GM18858 (cell line): Measurements from ENCODE around the gene ATF1.
"Not testable (repeated sequence)": the region's sequence is repeated elsewhere in the genome, so short reads cannot be mapped to it uniquely, and the experiment has no call there.

Experiments used
- ATAC-seq: cut with Tn5 transposase; IDR thresholded peaks from one replicate; pipeline ENCODE4 v1.9.1; 2021; ENCODE audit not compliant: unreplicated experiment

ATF1 gene

DNA sequence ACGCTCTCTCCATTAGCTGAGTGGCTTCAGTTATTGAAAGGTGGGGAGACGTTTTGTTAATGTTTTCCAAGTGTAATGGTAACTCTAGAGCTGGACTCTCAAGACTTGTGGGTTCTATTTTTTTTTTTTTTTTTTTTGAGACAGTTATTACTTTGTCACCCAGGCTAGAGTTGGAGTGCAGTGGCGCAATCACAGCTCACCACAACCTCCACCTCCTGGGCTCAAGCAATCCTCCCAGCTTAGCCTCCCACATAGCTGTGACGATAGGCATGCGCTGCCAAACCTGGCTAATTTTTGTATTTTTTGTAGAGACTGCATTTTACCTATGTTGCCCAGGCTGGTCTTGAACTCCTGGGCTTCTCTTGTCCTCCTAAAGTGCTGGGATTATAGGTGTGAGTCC lies 26.2 kb downstream of the ATF1 start:
- ATAC-seq: no peak

DNA sequence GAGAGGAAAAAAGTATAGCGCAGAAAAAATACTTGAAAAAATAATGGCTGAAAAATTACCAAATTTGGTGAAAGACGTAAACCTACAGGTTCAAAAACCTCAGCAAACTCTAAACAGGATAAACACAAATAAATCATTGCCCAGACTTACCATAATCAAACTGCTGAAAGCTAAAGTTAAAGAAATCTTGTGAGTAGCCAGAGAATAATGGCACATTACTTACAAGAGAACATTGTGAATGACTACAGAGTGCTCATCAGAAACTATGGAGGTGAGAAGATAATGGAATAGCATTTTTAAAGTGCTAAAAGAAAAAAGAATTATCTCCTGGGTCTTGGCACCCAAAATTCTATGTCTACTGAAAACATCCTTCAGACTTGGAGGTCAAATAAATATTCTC lies 36.0 kb downstream of the ATF1 start:
- ATAC-seq: no peak

DNA sequence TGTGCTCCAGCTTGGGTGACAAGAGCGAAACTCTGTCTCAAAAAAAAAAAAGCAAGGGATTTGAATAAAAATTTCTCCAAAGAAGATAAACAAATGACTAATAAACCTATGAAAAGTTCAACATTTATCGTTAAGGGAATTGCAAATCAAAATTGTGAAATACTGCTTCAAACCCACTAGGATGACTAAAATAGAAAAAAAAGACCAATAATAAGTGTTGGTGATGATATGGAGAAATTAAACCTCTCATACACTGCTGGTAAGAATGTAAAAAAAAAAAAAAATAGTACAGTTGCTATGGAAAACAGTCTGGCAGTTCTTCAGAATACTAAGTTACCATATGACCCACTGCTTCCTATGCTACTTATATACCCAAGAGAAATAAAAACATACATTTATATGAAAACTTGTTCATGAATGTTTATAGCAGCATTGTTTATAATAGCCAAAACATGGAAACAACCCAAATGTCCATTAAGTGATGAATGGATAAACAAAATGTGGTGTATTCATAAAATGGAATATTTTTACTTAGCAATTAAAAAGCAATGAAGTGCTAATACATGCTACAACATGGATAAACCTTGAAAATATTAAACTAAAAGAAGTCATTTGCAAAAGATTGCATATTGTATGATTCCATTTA lies 39.5 kb downstream of the ATF1 start:
- ATAC-seq: no peak

DNA sequence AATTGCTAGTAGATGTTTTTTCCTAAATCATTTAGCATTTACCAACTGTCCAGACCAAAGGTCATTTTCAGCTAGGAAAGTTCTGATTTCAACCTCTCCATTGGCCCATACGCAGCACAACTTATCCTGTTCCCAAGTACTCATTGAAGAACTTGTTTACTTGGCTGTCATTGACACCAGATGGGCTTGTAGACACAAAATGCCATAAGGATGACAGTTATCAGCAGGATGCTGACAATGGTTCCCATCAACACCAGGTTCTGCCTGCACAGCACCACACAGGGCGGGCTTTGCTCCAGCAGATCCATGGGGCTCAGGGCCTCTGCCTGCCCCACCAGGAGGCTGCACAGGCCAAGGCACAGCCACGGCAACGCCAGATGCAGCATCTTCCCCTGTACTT lies 42.3 kb downstream of the ATF1 start:
- ATAC-seq: no peak

DNA sequence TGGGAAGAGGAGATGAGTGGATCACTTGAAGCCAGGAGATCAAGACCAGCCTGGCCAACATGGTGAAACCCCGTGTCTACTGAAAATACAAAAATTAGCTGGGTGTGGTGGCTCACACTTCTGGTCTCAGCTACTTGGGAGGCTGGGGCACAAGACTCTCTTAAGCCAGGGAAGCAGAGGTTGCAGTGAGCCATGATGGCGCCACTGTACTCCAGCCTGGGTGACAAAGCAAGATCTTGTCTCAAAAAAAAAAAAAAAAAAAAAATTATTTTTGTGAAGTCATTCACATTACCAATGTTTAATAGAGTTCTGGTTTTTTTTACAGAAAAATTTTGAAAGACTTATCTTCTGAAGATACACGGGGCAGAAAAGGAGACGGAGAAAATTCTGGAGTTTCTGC lies 45.2 kb downstream of the ATF1 start:
- not testable (repeated sequence) for ATAC-seq

DNA sequence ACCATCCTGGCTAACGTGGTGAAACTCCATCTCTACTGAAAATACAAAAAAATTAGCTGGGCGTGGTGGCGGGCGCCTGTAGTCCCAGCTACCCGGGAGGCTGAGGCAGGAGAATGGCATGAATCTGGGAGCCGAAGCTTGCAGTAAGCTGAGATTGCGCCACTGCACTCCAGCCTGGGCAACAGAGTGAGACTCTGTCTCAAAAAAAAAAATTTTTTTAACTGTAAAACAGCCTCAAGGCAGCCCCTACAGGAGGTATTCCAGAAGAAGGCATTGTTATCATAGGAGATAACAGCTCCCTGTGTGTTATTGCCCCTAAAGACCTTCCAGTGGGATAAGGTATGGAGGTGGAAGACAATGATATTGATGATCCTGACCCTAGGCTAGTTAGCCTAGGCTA lies 51.0 kb downstream of the ATF1 start:
- not testable (repeated sequence) for ATAC-seq

DNA sequence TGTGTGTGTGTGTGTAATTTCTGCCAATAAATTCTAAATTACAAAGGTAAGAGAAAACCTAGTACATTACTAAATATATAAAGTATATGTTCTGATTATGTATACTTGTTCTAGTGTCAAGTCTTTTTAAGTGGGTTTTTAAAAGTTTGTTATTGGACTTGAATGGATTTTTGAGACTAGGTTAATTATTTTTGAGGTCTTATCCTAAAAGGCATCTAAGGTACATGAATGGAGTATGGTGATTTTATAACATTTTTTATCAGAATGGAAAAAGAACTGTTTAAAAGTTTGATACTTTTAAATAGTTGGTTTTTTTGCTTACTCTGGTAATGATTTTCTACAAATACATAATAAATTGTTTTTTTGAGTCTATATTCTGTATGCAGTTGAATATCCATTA lies 56.3 kb downstream of the ATF1 start:
- ATAC-seq: no peak

DNA sequence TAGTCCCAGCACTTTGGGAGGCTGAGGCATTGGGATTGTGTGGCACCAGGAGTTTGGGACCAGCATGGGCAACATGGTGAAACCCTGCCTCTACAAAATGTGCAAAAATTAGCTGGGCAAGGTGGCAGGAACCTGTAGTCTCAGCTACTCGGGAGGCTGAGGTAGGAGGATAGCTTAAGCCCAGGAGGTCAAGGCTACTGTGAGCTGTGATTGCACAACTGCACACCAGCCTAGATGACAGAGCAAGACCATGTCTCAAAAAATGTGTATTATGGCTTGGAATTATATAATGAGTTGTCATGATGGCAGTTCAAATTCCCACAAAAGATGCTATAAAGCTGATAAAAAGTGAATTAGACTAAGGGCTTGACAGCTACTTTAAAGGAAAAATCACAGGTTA lies 58.2 kb downstream of the ATF1 start:
- ATAC-seq: no peak

DNA sequence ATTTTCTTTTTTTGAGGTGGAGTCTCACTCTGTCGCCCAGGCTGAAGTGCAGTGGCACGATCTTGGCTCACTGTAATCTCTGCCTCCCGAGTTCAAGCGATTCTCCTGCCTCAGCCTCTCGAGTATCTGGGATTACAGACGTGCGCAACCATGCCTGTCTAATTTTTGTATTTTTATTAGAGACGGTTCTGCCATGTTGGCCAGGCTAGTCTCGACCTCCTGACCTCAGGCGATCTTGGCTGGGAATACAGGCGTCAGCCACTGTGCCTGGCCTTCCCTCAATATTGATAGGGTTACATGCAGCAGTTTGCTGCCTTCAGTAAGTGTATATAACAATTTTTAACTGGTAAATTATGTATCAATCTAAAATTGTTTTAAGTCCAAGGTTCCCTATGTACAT lies 59.8 kb downstream of the ATF1 start:
- not testable (repeated sequence) for ATAC-seq

DNA sequence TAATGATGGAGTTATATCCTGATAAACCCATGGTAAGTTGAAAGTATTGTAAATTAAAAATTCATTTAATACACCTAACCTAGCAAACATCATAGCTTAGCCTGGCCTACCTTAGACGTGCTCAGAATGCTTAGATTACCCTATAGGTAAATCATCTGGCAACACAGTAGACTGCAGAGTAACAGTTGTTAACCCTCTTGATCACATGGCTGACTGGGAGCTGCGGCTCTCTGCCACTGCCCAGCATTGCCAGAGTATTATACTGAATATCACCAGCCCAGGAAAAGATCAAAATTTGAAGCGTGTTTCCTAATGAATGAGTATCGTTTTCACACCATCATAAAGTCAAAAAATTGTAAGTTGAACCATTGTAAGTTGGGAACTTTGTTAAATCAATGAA lies 61.0 kb downstream of the ATF1 start:
- ATAC-seq: no peak

DNA sequence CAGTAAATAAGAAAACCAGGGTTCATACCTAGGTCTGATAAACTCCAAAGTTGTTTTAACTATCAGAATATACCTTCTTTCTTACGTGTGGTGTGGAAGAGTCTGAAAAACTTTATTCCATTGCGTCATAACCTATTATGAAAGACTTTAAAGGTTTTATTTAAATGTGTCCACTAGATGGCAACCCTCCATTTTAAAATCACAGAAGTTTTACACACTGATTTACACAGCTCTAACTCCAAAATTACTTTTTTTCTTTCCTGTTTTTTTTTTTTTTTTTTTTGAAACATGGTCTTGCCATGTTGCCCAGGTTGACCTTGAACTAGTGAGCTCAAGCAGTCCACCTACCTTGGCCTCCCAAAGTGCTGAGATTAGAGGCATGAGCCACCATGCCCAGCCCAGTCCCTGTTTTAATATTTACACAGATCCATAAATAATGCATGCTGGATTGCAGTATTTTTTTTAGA lies 61.5 kb downstream of the ATF1 start:
- ATAC-seq: no peak

DNA sequence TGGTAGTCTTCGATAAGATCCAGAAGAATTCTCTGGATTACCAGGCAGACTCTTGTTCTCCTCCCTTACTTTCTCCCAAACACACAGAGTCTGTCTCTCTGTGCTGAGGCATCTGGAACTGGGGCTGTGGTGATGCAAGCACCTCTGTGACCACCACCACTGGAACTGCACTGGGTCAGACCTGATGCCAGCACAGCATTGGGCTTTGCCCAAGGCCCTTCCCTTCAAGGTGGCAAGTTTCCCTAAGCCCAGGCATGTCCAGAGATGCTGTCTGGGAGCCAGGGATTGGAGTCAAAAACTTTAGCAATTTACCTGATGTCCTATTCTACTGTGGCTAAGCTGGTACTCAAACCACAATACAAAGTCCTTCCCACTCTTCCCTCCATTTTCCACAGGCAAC lies 64.2 kb downstream of the ATF1 start:
- ATAC-seq: no peak

DNA sequence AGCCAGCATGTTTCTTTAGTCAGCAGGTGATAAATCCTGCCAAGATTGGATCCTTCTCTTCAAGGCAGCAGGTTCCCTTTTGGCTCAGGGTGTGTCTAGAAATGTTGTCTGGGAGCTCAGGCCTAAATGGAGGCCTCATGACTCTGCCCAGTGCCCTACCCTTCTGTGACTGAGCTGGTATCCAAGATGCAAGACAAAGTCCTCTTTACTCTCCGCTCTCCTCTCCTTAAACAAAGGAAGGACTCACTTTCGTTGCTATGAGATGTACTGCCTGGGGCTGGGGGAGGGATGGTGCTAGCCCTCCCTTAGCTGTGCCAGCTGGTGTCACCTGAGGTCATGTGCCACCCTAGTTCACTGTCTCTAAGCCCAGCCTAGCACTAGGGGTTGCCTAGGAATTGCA lies 65.0 kb downstream of the ATF1 start:
- no peak for ATAC-seq

DNA sequence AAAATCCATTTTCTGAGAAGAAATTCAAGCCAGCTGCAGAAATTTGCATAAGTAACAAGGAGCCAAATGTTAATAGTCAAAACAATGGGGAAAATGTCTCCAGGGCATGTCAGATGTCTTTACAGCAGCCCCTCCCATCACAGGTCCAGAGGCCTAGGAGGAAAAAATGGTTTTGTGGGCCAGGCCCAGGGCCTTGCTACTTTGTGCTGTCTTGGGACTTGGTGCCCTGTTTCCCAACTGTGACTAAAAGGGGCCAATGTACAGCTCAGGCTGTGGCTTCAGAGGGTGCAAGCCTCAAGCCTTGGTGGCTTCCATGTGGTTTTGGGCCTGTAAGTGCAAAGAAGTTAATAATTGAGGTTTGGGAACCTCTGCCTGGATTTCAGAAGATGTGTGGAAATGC lies 69.9 kb downstream of the ATF1 start:
- ATAC-seq: not testable (repeated sequence)

DNA sequence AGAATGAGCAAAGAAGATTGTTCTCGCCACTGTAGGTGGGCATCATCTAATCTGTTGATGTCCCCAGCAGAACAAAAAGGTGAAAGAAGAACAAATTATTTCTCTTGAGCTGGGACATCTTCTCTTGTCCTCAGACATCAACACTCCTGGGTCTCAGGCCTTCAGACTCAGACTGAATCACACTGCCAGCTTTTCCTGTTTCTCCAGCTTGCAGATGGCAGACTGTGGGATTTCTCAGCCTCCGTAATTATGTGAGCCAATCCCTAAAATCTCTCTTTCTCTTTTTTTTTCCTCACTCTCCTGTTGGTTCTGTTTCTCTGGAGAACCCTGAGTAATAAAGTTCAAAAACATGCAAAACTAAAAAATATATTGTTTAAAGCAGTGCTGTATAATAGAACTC lies 75.1 kb downstream of the ATF1 start:
- no peak for ATAC-seq

DNA sequence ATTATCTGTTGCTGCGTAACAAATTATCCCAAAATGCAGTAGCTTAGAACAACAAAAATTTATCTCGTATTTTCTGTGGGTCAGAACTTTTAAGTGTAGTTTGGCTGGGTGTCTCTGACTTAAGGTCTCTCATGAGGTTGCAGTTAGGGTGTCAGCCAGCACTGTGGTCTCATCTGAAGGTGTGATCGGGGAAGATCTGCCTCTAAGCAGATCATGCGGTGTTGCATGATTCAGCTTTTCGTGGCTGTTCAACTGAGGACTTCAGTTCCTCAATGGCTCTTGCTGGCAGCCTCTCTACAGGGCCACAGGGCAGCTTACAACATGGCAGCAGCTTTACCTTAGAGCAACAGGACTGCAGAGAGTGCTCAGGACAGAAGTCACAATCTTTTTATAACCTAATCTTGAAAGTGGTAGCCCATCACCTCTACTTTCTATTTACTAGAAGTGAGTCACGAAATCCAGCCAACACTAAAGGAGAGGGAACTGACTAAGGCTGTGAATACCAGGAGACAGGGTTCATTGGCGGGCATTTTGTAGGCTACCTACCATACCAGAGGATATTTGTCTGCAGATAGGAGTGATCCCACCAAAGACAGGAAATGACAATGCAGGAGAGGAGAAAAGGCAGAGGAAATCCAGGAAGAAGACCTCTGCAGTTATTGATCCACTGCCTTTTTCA lies 77.0 kb downstream of the ATF1 start:
- ATAC-seq: no peak

DNA sequence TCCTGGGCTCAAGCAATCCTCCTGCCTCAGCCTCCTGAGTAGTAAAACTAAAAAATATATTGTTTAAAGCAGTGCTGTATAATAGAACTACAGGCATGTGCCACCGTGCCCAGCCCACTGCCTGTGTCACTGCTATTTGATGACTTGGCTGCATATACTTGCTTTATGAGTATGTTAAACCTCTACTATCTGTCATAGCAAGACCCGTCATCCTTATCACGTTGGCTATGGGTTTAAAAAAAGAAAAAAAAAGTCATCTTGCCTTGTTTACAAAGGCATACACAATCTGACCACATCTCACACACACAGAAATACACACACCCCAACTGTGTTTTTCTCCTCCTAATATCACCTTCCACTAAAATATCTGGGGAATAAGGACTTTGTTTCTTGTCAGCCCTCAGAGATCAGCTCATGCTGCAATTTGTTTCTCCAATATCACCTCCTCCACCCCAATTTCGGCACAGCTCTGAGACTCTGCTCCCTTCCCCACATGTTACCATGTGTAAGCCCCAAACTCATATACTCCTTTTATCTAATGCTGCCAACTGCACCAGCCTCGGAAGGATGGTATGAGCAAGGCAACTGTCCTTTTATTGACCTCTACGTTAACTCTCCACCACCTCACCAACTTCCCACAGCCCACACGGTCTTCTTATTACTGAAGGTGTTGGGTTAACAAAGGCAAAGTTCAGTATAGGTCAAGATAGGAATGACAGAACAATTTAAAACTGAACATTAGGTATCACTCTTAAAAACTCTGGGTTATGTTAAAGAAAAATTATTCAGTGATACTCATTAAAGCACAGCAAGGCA lies 78.0 kb downstream of the ATF1 start:
- no peak for ATAC-seq

DNA sequence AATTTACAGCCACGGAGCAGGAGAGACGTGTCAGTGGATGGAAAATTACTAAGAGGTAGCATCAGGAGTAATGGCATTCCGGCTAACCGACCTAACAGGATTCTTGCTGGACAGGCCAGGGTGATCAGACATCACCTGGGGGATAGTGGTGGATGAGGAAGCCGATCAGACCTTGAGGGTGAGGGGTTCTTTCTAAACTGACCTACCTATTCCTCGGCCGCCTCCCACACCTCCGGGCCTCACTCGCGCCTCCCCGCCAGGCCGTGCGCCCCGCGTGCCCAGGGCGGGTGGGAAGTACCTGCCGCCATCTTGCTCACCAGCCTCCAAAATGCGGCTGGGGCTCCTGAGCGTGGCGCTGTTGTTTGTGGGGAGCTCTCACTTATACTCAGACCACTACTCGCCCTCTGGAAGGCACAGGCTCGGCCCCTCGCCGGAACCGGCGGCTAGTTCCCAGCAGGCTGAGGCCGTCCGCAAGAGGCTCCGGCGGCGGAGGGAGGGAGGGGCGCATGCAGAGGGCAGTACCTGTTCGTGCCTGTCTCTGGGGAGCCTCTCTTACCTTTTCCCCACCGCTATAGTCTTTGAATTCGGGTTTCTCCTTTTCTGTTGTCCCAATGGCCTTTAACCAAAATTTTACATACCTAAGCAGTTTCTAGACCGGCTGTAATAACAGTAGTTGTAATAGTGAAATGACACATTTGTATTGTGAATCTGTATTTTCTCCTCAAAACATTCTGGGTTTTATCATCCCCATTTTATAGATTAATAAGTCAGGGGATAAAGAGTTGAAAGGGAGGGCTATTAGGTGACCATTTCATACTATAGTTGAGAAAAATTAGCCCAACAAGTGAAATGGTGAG lies 79.0 kb downstream of the ATF1 start, which contains the start of gene TMPRSS12:
TMPRSS12 (plus strand) TSS at position 290 of the 857 bp plus-strand sequence; CDS start at position 329, 39 bp downstream.
- ATAC-seq: no peak

DNA sequence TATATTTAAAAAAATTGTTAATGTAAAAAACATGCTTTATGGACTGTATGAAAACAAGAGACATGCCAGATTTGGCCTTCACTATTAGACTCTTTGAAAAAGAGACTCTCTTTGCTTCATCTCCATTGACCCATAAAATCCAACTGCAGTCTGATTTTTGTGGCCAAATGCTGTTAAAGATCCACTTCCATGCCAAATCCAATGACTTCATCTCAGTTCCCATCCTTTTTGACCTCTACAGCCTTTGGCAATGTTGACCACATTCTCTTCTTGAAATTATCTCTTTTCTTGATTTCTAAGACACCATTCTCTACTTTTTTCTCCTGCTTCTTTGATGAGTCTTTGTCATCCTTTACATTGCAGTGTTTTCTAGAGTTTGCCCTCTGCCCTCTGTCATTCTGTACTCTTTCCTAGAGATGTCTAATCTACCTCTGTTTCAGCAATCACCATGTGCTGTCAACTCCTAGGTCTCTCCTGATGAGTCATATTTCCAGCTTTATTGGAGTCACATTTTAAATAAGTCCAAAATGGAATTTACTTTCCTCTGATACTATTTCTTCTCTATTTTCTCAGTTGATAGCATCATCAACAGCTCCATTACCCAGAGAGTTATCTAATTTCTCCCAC lies 81.2 kb downstream of the ATF1 start:
- no peak for ATAC-seq

DNA sequence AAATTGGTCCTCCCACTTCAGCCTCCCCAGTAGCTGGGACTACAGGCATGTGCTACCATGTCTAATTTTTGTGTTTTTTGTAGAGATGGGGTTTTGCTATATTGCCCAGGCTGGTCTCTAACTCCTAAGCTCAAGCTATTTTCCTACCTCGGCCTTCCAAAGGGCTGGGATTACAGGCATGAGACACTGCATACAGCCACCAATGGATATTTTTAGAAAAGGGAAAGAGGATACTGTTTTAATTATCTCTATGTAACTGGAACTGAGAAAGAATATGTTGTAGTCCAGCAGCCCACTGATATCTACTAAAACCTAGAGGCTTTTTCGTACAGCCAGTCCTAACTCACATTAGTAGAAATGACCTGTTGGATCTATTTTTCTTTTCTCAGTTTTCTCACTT lies 85.1 kb downstream of the ATF1 start:
- no peak for ATAC-seq
